ENCODE results near the gene PLPP3. TPM values are rescaled to one million over a fixed set of nuclear protein-coding genes. Genes with fewer than 3 reads are reported as not detected.

Gene PLPP3
- total RNA-seq, 1 donor from 2014 or later = 4.9 TPM

GRCh38 chr1:56516539-56517252, 62.7 kb downstream of the PLPP3 start:
- H3K36me3 ChIP-seq (ENCODE audit: control insufficient read depth, insufficient read depth, low read length) = no peaks in the 10 kb centered on the region
- TF ChIP-seq, protein P1, sequence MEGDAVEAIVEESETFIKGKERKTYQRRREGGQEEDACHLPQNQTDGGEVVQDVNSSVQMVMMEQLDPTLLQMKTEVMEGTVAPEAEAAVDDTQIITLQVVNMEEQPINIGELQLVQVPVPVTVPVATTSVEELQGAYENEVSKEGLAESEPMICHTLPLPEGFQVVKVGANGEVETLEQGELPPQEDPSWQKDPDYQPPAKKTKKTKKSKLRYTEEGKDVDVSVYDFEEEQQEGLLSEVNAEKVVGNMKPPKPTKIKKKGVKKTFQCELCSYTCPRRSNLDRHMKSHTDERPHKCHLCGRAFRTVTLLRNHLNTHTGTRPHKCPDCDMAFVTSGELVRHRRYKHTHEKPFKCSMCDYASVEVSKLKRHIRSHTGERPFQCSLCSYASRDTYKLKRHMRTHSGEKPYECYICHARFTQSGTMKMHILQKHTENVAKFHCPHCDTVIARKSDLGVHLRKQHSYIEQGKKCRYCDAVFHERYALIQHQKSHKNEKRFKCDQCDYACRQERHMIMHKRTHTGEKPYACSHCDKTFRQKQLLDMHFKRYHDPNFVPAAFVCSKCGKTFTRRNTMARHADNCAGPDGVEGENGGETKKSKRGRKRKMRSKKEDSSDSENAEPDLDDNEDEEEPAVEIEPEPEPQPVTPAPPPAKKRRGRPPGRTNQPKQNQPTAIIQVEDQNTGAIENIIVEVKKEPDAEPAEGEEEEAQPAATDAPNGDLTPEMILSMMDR (IDR thresholded peaks at IDR 0.05; ENCODE audit: insufficient read depth, low read length, poor library complexity, severe bottlenecking) = no peak
- no peak overlapping the region for H3K4me3 ChIP-seq (ENCODE audit: low read depth, low read length)
- H3K27me3 ChIP-seq (ENCODE audit: control insufficient read depth, insufficient read depth, low read length) = no peaks in the 10 kb centered on the region
- DNase-seq (ENCODE audit: low read depth) = peak; percentile 65

DNA sequence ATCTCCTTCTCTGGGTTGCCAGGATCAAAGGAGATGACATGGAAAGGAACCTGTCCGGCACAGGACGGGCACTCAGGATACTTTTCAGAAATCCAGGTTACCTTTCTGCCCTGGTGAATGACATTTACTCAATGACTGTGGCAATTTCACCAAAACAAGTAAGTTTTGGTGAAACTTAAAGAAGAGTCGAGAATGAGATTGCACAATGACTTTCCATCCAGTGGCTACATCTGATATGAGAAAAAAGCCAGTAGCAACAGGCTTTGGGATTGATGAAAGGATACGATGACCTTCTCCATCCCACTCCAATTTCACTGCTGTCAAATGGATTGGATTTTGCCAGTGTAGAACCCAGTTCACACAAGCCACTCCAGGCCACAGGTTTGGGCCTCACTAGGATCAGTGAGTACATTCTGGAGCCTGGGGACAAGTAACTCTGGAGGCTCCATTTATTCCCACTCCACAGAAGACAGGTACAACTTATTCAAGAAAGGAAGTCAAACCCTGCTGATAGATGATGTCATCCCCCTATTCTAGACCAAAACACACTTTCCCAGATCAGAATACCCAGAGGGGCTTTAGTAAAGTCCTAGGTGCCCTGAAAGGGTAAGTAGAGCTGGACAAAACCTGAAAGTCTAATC, 63.3 kb downstream of the PLPP3 start:
- Histone ChIP-seq H3K4me3 (ENCODE audit: low read depth, low read length) (no peak overlapping the region), H3K36me3 (ENCODE audit: control insufficient read depth, insufficient read depth, low read length) (no peaks in the 10 kb centered on the region)

DNA sequence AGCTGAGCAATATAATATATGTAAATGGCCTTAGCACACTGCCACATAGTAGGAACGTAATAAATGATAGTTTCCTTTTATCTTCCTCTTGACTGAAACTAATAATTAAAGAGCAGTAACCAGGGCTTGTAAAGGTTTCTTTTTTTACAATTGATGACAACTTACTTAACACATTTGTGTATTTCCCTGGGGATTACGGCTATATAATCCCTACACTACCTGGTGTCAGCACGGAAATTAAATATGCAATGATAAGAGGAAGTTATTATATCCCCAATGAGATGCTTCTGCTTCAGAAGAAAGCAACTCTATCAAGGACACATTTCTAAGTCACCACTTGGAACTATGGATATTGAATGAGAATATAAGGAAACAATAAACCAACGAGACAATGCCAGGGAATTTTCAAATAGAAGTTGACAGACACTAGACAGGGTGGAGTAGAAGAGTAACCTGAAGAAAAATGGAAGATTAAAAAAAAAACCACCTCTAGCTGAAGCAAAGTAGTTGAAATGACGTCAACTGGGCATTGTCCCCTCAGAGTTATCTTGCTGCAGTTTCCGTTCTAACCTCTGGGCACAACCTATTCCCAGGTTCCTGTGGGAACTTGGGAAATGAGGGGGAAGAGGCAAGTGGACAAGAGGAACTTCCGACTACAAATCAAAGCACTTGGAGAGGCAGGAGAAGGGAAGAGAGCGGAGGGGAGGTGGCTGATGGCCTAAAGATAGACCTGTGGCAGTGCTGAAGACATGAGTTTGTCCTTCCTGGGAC, 66.5 kb downstream of the PLPP3 start:
- Histone ChIP-seq H3K36me3 (ENCODE audit: control insufficient read depth, insufficient read depth, low read length) (no peaks in the 10 kb centered on the region), H3K4me3 (ENCODE audit: low read depth, low read length) (no peak overlapping the region), H3K27me3 (ENCODE audit: control insufficient read depth, insufficient read depth, low read length) (no peaks in the 10 kb centered on the region)
- no peak for DNase-seq (ENCODE audit: low read depth)
- TF ChIP-seq, protein P1 (IDR thresholded peaks at IDR 0.05; ENCODE audit: insufficient read depth, low read length, poor library complexity, severe bottlenecking) = no peak

More for the DNA sequence above, 63.3 kb downstream of the PLPP3 start:
- no peak for DNase-seq (ENCODE audit: low read depth)
- TF ChIP-seq, protein P1 (IDR thresholded peaks at IDR 0.05; ENCODE audit: insufficient read depth, low read length, poor library complexity, severe bottlenecking) = no peak
- H3K27me3 ChIP-seq (ENCODE audit: control insufficient read depth, insufficient read depth, low read length) = no peaks in the 10 kb centered on the region

DNA sequence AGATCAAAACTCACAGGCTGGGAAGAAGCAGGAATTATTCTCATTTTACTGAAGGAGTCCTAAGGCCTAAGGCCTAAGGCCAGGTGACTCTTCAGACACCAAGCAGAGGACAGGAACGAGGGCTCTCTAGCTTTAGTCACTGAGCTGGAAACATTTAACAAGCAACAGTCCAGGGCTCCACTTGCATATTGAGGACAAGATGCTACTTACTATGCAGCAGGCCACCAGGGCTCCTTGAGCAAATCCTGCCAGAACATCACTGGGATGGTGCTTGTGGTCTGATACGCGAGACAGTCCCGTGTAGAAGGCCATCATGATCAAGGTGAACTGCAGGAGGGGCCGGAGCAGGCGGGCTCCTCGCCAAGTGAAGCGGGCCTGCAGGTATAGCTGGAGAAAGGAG, 67.6 kb downstream of the PLPP3 start:
- Histone ChIP-seq H3K4me3 (ENCODE audit: low read depth, low read length) (no peak overlapping the region), H3K27me3 (ENCODE audit: control insufficient read depth, insufficient read depth, low read length) (no peaks in the 10 kb centered on the region), H3K36me3 (ENCODE audit: control insufficient read depth, insufficient read depth, low read length) (no peaks in the 10 kb centered on the region)
- TF ChIP-seq, protein P1 (IDR thresholded peaks at IDR 0.05; ENCODE audit: insufficient read depth, low read length, poor library complexity, severe bottlenecking) = no peak
- no peak for DNase-seq (ENCODE audit: low read depth)

DNA sequence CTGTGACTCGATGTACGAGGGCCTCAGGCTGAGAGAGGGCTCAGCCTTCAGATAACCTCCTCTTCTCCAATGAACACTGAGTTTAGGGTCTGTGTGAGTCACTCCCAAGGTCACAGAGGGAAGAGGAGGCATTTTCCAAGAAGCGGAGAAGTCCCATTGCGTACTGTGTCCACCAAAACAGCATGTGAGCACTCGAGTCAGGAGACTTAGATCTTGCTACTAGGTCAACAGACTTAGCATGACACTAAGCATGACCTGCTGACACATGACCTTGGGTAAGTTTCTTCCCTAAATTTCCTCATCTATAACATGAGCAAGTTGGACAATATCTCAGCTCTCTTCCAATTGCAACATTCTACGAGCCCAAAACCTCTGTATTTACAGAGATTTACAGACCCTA, 68.0 kb downstream of the PLPP3 start:
- TF ChIP-seq, protein P1 (IDR thresholded peaks at IDR 0.05; ENCODE audit: insufficient read depth, low read length, poor library complexity, severe bottlenecking) = no peak
- DNase-seq (ENCODE audit: low read depth) = no peak
- Histone ChIP-seq H3K4me3 (ENCODE audit: low read depth, low read length) (no peak overlapping the region), H3K27me3 (ENCODE audit: control insufficient read depth, insufficient read depth, low read length) (no peaks in the 10 kb centered on the region), H3K36me3 (ENCODE audit: control insufficient read depth, insufficient read depth, low read length) (no peaks in the 10 kb centered on the region)
